Thyroid gland (tissue), 4 donors: Measurements from ENCODE around the gene ACAP1. TPM values are rescaled to one million over a fixed set of nuclear protein-coding genes. Genes with fewer than 3 reads are reported as not detected.
A peak's percentile ranks its signal among the peaks of the same experiment; 100 is the strongest.

Experiments used
- DNase-seq, 2 donors: peaks; one replicate each; pipeline ENCODE4 v3.0.0-alpha.2; 2019
- H3K27ac ChIP-seq, 3 donors: fragments of 200-600 bp; sonication (generic); 1 replicate in 2 of 3; 2 replicates in 1 of 3; pipeline ENCODE4 v1.5.1; 2016 to 2019; ENCODE audit warnings: mild to moderate bottlenecking in 1 of 3, moderate library complexity in 1 of 3
- H3K27me3 ChIP-seq: fragments of 200-600 bp; sonication (generic); one replicate; pipeline ENCODE4 v1.5.1; 2019
- H3K36me3 ChIP-seq, 2 donors: fragments of 200-600 bp; sonication (generic); one replicate each; pipeline ENCODE4 v1.5.1; 2016 to 2019
- H3K4me1 ChIP-seq, 2 donors: fragments of 200-600 bp; sonication (generic); one replicate each; pipeline ENCODE4 v1.5.1; 2017 to 2019
- H3K4me3 ChIP-seq, 3 donors: fragments of 200-600 bp; sonication (generic); replicated peaks in 1 of 3; 1 replicate in 2 of 3; 2 replicates in 1 of 3; pipeline ENCODE4 v1.5.1; 2016; ENCODE audit warnings: mild to moderate bottlenecking in 1 of 3
- H3K9me3 ChIP-seq: fragments of 200-600 bp; sonication (generic); one replicate; pipeline ENCODE4 v1.5.1; 2017
- POLR2A ChIP-seq, 2 donors: fragments of 450-650 bp; IDR thresholded peaks; one replicate each; pipeline ENCODE4 v1.6.1; 2017; ENCODE audit warnings: antibody characterized with exemption in 2 of 2, mild to moderate bottlenecking in 2 of 2, moderate library complexity in 1 of 2
- WGBS, 2 donors: methylation state at CpG; one replicate each; pipeline ENCODE4 v1.1.5; 2017; 5-methylcytosine and 5-hydroxymethylcytosine counted together
- intact Hi-C: fragments of 100-400 bp; cut with DNase I; formaldehyde crosslinking; loops from one replicate; pipeline ENCODE4 v1.15.1; 2023
- total RNA-seq, 4 donors: library from RNA; depleted of rRNA; stranded (reverse); fragments of >200 nt; gene quantifications; one replicate each; pipeline ENCODE4 v1.2.3, GENCODE V29; 2016
- TF ChIP-seq, protein P1 (sequence below), 6 experiments: fragments of 200-600 bp in 3 of 6; fragments of 450-650 bp in 3 of 6; sonication (generic) in 3 of 6; IDR thresholded peaks; one replicate each; pipeline ENCODE4 v1.5.1; 2016 to 2019; ENCODE audit warnings: antibody characterized with exemption in 6 of 6, mild to moderate bottlenecking in 2 of 6, inconsistent platforms in 1 of 6, moderate library complexity in 1 of 6

ACAP1 gene
- total RNA-seq, 4 donors from 2014 or later: 0.89 to 7.1 (median 3.8) TPM

DNA sequence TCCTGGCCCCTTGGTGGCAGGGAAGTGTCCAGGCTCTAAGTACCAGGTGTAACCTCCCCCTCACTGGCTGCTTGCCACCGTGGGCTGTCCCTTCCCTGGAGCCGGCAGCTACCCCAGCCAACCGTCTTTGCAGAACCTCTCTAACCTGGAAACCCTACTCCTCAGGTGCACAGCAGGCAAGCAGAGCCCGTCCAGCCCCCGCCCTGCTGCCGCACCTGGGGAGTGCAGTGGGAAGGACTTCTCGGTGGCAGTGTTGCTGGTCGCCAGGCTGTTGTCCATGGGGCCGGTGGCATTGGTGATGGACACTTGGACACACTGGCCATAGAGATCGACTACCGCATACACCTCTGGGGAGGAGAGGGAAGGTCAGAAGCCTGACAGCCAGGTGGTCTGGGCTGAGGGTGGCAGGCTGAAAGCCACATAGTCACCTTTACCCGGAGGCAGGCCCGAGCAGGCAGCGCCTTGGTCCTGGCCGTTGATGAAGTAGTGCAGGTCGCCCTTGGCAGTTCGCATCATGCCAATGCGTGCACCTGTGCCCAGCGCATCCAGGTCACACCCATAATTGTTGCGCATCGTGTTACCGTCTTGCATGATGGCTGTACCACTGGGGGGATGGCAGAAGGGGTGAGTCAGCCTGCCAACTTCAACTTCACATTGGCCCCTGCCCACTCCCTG lies 13.7 kb upstream of the ACAP1 start:
- TF ChIP-seq, protein P1, sequence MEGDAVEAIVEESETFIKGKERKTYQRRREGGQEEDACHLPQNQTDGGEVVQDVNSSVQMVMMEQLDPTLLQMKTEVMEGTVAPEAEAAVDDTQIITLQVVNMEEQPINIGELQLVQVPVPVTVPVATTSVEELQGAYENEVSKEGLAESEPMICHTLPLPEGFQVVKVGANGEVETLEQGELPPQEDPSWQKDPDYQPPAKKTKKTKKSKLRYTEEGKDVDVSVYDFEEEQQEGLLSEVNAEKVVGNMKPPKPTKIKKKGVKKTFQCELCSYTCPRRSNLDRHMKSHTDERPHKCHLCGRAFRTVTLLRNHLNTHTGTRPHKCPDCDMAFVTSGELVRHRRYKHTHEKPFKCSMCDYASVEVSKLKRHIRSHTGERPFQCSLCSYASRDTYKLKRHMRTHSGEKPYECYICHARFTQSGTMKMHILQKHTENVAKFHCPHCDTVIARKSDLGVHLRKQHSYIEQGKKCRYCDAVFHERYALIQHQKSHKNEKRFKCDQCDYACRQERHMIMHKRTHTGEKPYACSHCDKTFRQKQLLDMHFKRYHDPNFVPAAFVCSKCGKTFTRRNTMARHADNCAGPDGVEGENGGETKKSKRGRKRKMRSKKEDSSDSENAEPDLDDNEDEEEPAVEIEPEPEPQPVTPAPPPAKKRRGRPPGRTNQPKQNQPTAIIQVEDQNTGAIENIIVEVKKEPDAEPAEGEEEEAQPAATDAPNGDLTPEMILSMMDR (IDR thresholded peaks at IDR 0.05): no peak
- TF ChIP-seq POLR2A (IDR thresholded peaks at IDR 0.05): no peak
- Histone ChIP-seq H3K27me3 (no peaks in the 10 kb centered on the region), H3K9me3 (no peaks in the 10 kb centered on the region), H3K4me1 (no peaks in the 10 kb centered on the region), H3K4me3 (no peak overlapping the region), H3K27ac (no peak overlapping the region), H3K36me3 (peaks cover 58 to 60% of the 10 kb centered on the region in 2 donors)
- DNase-seq: no peak
- 93 to 96% methylated on average over 10 to 20 of the region's 22 CpGs for WGBS, 2 donors
- intact Hi-C loops: no loop called here

DNA sequence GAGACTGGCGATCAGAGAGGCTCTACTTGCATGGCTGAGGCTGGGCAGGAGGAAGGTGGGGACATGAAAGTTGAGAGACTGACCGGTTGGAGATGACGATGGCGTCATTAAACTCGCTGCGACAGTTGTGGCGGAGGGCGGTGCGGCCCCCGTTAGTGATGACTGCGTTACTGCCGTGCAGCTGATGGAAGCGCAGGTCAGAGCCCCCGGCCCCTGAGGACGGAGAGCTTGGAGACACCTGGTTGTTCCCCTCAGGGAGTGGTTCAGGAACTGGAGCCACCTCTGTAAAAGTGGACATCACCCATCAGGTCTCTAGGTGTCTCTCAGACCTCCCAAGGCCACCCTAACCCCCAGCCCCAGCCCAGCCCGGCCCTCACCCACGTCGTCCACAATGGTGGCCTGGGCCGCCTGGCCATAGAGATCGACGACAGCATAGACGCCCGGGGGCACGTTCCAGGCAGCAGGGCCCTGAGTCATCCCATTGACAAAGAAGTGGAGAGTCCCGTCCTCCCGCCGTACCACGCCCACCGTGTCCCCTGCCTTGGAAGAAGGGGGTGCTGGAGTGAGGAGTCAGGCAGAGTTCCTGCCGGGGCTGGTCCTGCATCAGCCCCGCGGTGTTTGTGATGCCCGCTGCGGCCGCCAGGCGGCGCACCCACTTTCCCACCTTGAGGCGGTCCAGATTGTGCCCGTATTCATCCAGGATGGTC lies 12.4 kb upstream of the ACAP1 start:
- no peaks in the 10 kb centered on the region for H3K27me3 ChIP-seq
- TF ChIP-seq POLR2A (IDR thresholded peaks at IDR 0.05): no peak
- TF ChIP-seq, protein P1 (IDR thresholded peaks at IDR 0.05): peak in 5 of 6 experiments; percentile 41 to 58 (median 48)
- no peak overlapping the region for H3K4me3 ChIP-seq
- peak; percentile 35 to 46 for DNase-seq
- peaks cover 46 to 49% of the 10 kb centered on the region in 2 donors for H3K36me3 ChIP-seq
- no peaks in the 10 kb centered on the region for H3K9me3 ChIP-seq
- WGBS, 2 donors: 69 to 72% methylated on average over 30 to 37 of the region's 39 CpGs
- H3K4me1 ChIP-seq: peaks cover 0 to 8% of the 10 kb centered on the region in 2 donors
- H3K27ac ChIP-seq: no peak overlapping the region
- intact Hi-C loops: no loop called here

DNA sequence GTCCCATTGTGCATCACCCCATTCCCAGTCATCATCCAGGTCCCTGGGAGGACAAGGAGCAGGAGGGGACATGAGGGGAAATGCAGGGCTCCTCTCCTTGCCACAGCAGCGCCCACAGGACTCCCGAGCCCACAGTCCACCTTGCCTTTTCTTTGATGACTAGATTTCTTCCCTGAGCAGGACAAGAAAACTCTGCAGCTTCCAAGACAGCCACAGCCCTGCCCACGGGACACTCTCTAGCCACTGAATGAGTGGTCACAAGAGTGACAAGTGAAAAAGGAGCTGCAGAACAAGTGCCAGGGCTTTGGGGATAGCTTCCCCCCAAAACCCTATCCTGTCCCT lies 11.9 kb upstream of the ACAP1 start:
- Histone ChIP-seq H3K36me3 (peaks cover 44 to 48% of the 10 kb centered on the region in 2 donors), H3K9me3 (no peaks in the 10 kb centered on the region), H3K27ac (no peak overlapping the region), H3K4me3 (no peak overlapping the region), H3K27me3 (no peaks in the 10 kb centered on the region), H3K4me1 (peaks cover 0 to 8% of the 10 kb centered on the region in 2 donors)
- 86 to 88% methylated on average over 3 of the region's 3 CpGs for WGBS, 2 donors
- DNase-seq: no peak
- TF ChIP-seq, protein P1 (IDR thresholded peaks at IDR 0.05): peak in 2 of 6 experiments; percentile 0 to 3
- no peak for TF ChIP-seq POLR2A (IDR thresholded peaks at IDR 0.05)
- intact Hi-C loops: no loop called here

DNA sequence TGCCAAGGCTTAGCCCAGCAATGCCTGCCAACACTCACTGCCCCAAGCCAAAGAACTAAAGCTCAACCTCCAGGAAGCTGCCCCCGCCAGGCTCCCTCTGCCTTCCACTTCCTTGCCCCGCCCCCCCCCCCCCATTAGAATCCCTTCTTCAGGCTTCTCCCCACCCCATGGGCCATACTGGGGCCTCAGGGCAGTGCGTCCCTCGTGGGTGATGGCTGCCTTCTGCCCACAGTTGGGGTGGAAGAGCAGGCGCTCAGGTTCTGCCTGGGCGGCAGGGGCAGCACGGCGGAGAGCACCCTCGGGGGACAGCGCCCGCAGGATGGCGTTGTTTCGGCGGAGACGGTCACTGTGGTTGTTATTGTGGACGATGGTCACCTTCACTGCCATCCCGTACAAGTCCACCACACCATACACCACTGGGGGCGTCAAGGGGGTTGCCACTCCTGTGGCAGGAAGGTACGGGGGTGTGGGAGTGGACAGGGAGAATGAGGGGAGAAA lies 11.2 kb upstream of the ACAP1 start:
- no peak for TF ChIP-seq POLR2A (IDR thresholded peaks at IDR 0.05)
- TF ChIP-seq, protein P1 (IDR thresholded peaks at IDR 0.05): no peak
- Histone ChIP-seq H3K4me1 (peaks cover 0 to 9% of the 10 kb centered on the region in 2 donors), H3K36me3 (peaks cover 44 to 46% of the 10 kb centered on the region in 2 donors), H3K4me3 (no peak overlapping the region), H3K27me3 (no peaks in the 10 kb centered on the region), H3K27ac (no peak overlapping the region), H3K9me3 (no peaks in the 10 kb centered on the region)
- no peak for DNase-seq
- 93 to 94% methylated on average over 14 to 19 of the region's 19 CpGs for WGBS, 2 donors
- intact Hi-C loops: no loop called here

DNA sequence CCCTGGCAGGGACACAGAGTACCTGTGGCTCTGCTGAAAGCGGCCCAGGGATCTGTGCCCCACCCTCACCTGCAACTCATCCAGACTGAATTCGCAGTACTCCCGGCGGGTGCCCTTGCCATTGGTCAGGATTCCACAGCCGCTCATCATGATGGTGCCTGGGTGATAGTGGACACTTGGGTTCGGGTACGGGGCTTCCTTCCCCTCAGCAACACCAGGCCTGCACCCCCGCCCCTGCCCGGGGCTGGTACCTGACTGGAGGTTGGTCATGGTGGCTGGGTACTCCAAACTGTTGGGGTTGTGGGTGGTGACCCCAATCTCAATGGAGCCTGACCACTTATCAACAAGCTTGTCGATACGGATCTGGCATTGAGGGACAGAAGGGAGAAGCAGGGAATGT lies 10.1 kb upstream of the ACAP1 start:
- H3K36me3 ChIP-seq: peaks cover 35 to 36% of the 10 kb centered on the region in 2 donors
- TF ChIP-seq, protein P1 (IDR thresholded peaks at IDR 0.05): no peak
- TF ChIP-seq POLR2A (IDR thresholded peaks at IDR 0.05): no peak
- intact Hi-C loops: no loop called here
- no peak overlapping the region for H3K27ac ChIP-seq
- peaks cover 4 to 15% of the 10 kb centered on the region in 2 donors for H3K4me1 ChIP-seq
- H3K27me3 ChIP-seq: no peaks in the 10 kb centered on the region
- no peak for DNase-seq
- WGBS, 2 donors: 86 to 87% methylated on average over 3 of the region's 11 CpGs
- no peak overlapping the region for H3K4me3 ChIP-seq
- H3K9me3 ChIP-seq: no peaks in the 10 kb centered on the region
